ENCODE data around the gene ENOX1.

GRCh38 chr13:43388282-43389034 lies 398.3 kb downstream of the ENOX1 start:
- TF ChIP-seq NFYB (CRISPR knock-in tag; IDR thresholded peaks at IDR 0.05) (no peak), YEATS4 (CRISPR knock-in tag; IDR thresholded peaks at IDR 0.05; ENCODE audit: borderline replicate concordance) (no peak), POLR2A (IDR thresholded peaks at IDR 0.05; ENCODE audit: insufficient read depth in 1 of 2, low read depth in 2 of 2, low read length in 2 of 2) (no peak), ZBTB44 (CRISPR knock-in tag; IDR thresholded peaks at IDR 0.05) (no peak), ZNF263 (CRISPR knock-in tag; IDR thresholded peaks at IDR 0.05) (no peak), ZFP1 (CRISPR knock-in tag; IDR thresholded peaks at IDR 0.05) (no peak), KAT7 (CRISPR knock-in tag; IDR thresholded peaks at IDR 0.05; ENCODE audit: borderline replicate concordance) (no peak), ZNF234 (CRISPR knock-in tag; conservative IDR thresholded peaks at IDR 0.05) (no peak), CEBPB (IDR thresholded peaks at IDR 0.05; ENCODE audit: borderline replicate concordance, low read depth, low read length) (no peak)
- TF ChIP-seq, protein P1, sequence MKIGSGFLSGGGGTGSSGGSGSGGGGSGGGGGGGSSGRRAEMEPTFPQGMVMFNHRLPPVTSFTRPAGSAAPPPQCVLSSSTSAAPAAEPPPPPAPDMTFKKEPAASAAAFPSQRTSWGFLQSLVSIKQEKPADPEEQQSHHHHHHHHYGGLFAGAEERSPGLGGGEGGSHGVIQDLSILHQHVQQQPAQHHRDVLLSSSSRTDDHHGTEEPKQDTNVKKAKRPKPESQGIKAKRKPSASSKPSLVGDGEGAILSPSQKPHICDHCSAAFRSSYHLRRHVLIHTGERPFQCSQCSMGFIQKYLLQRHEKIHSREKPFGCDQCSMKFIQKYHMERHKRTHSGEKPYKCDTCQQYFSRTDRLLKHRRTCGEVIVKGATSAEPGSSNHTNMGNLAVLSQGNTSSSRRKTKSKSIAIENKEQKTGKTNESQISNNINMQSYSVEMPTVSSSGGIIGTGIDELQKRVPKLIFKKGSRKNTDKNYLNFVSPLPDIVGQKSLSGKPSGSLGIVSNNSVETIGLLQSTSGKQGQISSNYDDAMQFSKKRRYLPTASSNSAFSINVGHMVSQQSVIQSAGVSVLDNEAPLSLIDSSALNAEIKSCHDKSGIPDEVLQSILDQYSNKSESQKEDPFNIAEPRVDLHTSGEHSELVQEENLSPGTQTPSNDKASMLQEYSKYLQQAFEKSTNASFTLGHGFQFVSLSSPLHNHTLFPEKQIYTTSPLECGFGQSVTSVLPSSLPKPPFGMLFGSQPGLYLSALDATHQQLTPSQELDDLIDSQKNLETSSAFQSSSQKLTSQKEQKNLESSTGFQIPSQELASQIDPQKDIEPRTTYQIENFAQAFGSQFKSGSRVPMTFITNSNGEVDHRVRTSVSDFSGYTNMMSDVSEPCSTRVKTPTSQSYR (CRISPR knock-in tag; IDR thresholded peaks at IDR 0.05; ENCODE audit: borderline replicate concordance): no peak
- TF ChIP-seq, protein P2, sequence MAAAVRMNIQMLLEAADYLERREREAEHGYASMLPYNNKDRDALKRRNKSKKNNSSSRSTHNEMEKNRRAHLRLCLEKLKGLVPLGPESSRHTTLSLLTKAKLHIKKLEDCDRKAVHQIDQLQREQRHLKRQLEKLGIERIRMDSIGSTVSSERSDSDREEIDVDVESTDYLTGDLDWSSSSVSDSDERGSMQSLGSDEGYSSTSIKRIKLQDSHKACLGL (CRISPR knock-in tag; IDR thresholded peaks at IDR 0.05): no peak
- TF ChIP-seq, protein P3, sequence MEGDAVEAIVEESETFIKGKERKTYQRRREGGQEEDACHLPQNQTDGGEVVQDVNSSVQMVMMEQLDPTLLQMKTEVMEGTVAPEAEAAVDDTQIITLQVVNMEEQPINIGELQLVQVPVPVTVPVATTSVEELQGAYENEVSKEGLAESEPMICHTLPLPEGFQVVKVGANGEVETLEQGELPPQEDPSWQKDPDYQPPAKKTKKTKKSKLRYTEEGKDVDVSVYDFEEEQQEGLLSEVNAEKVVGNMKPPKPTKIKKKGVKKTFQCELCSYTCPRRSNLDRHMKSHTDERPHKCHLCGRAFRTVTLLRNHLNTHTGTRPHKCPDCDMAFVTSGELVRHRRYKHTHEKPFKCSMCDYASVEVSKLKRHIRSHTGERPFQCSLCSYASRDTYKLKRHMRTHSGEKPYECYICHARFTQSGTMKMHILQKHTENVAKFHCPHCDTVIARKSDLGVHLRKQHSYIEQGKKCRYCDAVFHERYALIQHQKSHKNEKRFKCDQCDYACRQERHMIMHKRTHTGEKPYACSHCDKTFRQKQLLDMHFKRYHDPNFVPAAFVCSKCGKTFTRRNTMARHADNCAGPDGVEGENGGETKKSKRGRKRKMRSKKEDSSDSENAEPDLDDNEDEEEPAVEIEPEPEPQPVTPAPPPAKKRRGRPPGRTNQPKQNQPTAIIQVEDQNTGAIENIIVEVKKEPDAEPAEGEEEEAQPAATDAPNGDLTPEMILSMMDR (CRISPR knock-in tag; IDR thresholded peaks at IDR 0.05): no peak
- TF ChIP-seq, protein P4, sequence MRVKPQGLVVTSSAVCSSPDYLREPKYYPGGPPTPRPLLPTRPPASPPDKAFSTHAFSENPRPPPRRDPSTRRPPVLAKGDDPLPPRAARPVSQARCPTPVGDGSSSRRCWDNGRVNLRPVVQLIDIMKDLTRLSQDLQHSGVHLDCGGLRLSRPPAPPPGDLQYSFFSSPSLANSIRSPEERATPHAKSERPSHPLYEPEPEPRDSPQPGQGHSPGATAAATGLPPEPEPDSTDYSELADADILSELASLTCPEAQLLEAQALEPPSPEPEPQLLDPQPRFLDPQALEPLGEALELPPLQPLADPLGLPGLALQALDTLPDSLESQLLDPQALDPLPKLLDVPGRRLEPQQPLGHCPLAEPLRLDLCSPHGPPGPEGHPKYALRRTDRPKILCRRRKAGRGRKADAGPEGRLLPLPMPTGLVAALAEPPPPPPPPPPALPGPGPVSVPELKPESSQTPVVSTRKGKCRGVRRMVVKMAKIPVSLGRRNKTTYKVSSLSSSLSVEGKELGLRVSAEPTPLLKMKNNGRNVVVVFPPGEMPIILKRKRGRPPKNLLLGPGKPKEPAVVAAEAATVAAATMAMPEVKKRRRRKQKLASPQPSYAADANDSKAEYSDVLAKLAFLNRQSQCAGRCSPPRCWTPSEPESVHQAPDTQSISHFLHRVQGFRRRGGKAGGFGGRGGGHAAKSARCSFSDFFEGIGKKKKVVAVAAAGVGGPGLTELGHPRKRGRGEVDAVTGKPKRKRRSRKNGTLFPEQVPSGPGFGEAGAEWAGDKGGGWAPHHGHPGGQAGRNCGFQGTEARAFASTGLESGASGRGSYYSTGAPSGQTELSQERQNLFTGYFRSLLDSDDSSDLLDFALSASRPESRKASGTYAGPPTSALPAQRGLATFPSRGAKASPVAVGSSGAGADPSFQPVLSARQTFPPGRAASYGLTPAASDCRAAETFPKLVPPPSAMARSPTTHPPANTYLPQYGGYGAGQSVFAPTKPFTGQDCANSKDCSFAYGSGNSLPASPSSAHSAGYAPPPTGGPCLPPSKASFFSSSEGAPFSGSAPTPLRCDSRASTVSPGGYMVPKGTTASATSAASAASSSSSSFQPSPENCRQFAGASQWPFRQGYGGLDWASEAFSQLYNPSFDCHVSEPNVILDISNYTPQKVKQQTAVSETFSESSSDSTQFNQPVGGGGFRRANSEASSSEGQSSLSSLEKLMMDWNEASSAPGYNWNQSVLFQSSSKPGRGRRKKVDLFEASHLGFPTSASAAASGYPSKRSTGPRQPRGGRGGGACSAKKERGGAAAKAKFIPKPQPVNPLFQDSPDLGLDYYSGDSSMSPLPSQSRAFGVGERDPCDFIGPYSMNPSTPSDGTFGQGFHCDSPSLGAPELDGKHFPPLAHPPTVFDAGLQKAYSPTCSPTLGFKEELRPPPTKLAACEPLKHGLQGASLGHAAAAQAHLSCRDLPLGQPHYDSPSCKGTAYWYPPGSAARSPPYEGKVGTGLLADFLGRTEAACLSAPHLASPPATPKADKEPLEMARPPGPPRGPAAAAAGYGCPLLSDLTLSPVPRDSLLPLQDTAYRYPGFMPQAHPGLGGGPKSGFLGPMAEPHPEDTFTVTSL (CRISPR knock-in tag; IDR thresholded peaks at IDR 0.05; ENCODE audit: borderline replicate concordance): no peak

Data from HepG2 (cell line).